HL-60 (cell line): Measurements from ENCODE around the gene RASAL1.

Experiments used
- DNase-seq, 2 experiments: peaks; one replicate each; pipeline ENCODE4 v3.0.0-alpha.2; 2010 to 2020; ENCODE audit warnings: low read depth in 1 of 2, low spot score in 1 of 2
- H3K27ac ChIP-seq: fragments of 250-450 bp; sonication (Bioruptor Pico); replicated peaks from 2 replicates; pipeline ENCODE4 v1.5.1; 2020; ENCODE audit warnings: mild to moderate bottlenecking, moderate library complexity
- H3K27me3 ChIP-seq: fragments of 250-450 bp; sonication (Bioruptor Pico); 2 replicates; pipeline ENCODE4 v1.5.1; 2021; ENCODE audit warnings: mild to moderate bottlenecking, moderate library complexity; ENCODE audit not compliant: insufficient read depth, poor library complexity, severe bottlenecking
- H3K4me3 ChIP-seq: replicated peaks from 2 replicates; pipeline ENCODE4 v1.5.1; 2011; ENCODE audit warnings: mild to moderate bottlenecking, control low read depth, low read length; ENCODE audit not compliant: insufficient read depth
- CTCF ChIP-seq: IDR thresholded peaks from one replicate; pipeline ENCODE4 v1.5.1; 2011; ENCODE audit warnings: low read length, control low read depth, inconsistent platforms; ENCODE audit not compliant: insufficient read depth
- GABPA ChIP-seq: IDR thresholded peaks from 2 replicates; pipeline ENCODE4 v1.6.1; 2012; ENCODE audit warnings: low read depth
- POLR2AphosphoS5 ChIP-seq: IDR thresholded peaks from 2 replicates; pipeline ENCODE4 v1.6.1; 2012; ENCODE audit warnings: low read depth
- REST ChIP-seq: IDR thresholded peaks from 2 replicates; pipeline ENCODE4 v1.6.1; 2012; ENCODE audit warnings: low read depth; ENCODE audit not compliant: insufficient replicate concordance
- SPI1 ChIP-seq: IDR thresholded peaks from 2 replicates; pipeline ENCODE4 v1.6.1; 2012; ENCODE audit warnings: low read depth, mild to moderate bottlenecking, borderline replicate concordance

The RASAL1 gene

GRCh38 chr12:113108308-113108707 is 27.3 kb downstream of the RASAL1 start:
- no peaks in the 10 kb centered on the region for H3K27me3 ChIP-seq
- TF ChIP-seq SPI1 (no peak), POLR2AphosphoS5 (no peak), CTCF (no peak), REST (no peak), GABPA (no peak)
- H3K27ac ChIP-seq, result no peak overlapping the region
- no peak for DNase-seq
- H3K4me3 ChIP-seq, result no peak overlapping the region

- TF ChIP-seq SPI1, result no peak
- TF ChIP-seq CTCF, result no peak
- TF ChIP-seq POLR2AphosphoS5, result no peak
- TF ChIP-seq GABPA, result no peak
- no peak for TF ChIP-seq REST
Measured at GRCh38 chr12:113106361-113106760, 29.2 kb downstream of the RASAL1 start.

GRCh38 chr12:113105606-113106271 is 29.8 kb downstream of the RASAL1 start:
- no peak for DNase-seq
- H3K27ac ChIP-seq, result no peak overlapping the region
- no peak for TF ChIP-seq POLR2AphosphoS5
- H3K27me3 ChIP-seq, result no peaks in the 10 kb centered on the region
- H3K4me3 ChIP-seq, result no peak overlapping the region

More at GRCh38 chr12:113106361-113106760, 29.2 kb downstream of the RASAL1 start:
- Histone ChIP-seq H3K4me3 (no peak overlapping the region), H3K27me3 (no peaks in the 10 kb centered on the region), H3K27ac (no peak overlapping the region)
- DNase-seq, result no peak

- Histone ChIP-seq H3K27ac (no peak overlapping the region), H3K4me3 (no peak overlapping the region), H3K27me3 (no peaks in the 10 kb centered on the region)
- no peak for DNase-seq
- TF ChIP-seq CTCF (no peak), POLR2AphosphoS5 (no peak), REST (no peak), SPI1 (no peak), GABPA (no peak)
Measured at GRCh38 chr12:113104953-113105510, 30.5 kb downstream of the RASAL1 start.
